COLO829 (cell line): ENCODE data around the gene SDR42E2.
A peak's percentile ranks its signal among the peaks of the same experiment; 100 is the strongest.
"Not testable (repeated sequence)": the region's sequence is repeated elsewhere in the genome, so short reads cannot be mapped to it uniquely, and the experiment has no call there.

Experiments
- DNase-seq: peaks from one replicate; pipeline ENCODE4 v3.0.0; 2012; ENCODE audit warnings: low spot score

SDR42E2 gene

DNA sequence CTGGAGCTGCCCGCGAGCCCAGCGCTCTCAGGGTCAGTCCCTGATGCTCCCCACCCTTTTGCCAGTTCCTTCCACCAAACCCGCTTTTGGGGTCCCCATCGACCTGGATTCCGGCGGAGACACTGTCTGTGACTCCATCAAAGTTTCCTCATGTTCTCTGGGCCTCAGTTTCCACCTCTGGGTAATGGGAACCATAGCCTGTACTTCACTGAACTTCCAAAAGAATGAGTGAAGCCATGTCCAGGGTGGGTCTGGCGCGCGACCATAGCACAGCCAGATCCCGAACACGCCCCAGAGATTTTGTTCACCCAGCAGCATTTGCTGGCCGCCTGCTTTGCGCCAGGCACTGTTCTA lies 327 bp downstream of the SDR42E2 start:
- DNase-seq, result no peak

DNA sequence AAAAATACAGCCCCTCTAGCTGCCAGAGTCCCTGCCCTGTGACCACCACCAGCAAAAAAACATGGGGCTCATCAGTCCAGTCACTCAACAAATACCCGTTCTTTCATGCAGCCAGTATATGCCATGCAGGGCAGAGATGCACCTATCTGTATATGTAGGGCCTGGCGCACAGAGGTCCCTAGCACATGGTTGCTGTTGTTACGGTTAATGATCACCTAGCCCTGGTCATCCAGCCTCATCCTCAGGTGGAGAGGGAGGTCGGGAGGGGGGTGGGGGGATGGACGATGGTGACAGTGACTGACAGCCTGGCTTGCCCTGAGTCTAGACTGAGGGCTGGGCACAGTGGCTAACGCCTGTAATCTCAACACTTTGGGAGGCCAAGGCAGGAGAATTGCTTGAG lies 1.5 kb downstream of the SDR42E2 start:
- no peak for DNase-seq

DNA sequence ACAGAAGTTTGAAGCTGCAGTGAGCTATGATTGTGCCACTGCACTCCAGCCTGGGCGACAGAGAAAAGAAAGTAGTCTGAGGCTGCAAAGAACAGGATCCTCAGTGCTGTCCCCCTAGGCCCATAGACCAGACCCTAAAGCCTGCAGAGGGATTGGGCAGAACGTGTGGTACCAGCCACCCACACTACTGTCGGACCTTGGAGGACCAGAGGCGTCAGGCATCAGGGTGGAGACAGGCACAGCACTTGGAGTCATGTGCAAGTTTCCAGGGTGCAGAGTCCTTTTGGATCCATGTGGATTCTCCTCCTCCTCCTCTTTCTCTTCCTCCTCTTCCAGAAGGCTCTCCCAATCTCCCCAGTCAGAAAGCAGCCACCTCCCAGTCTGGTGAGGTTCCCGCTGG lies 2.2 kb downstream of the SDR42E2 start:
- no peak for DNase-seq

DNA sequence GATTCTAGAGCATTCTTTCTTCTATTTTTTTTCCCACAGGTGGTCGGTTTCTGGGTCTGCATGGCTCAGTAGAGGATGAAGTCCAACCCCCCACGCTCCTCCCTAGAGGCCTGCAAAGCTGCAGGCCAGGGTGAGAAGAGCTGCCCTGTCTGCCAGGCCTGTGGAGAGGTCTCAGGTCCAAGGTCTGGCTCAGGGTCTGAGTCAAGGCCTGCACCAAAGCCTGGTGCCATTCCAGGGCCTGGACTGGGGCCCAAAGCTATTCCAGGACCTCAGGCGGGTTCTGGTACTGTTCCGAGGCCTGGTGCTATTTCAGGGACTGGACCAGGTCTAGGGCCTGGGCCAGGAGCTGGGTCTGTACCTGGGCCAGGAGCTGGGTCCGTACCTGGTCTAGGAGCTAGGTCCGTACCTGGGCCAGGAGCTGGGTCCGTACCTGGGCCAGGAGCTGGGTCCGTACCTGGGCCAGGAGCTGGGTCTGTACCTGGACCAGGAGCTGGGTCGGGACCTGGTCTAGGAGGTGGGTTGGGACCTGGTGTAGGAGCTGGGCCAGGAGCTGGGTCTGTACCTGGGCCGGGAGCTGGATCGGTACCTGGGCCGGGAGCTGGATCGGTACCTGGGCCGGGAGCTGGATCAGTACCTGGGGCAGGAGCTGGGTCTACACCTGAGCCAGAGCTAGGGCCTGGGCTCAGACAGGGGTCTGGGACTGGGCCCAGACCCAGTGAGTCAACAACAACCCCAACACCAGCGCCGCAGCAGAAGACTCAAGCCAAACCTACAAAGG lies 3.4 kb downstream of the SDR42E2 start:
- DNase-seq, result no peak

DNA sequence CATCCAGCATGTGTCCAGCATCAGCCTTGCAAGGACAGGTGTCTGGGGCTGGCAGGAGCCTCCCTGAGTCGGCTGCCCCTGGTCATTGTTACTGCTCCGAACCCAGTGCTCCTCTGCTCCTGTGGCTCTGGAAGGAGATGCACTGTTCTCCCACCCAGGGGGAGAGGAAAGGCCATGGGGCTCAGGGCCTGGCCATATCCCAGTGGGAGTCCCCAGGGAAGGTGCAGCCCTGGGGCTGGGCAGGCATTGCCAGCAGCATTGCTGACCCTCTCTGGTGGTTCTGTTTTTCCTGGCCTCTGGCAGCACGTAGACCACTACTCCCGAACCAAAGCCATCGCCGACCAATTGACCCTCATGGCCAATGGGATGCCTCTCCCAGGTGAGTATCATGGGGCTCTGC lies 9.6 kb downstream of the SDR42E2 start:
- no peak for DNase-seq

DNA sequence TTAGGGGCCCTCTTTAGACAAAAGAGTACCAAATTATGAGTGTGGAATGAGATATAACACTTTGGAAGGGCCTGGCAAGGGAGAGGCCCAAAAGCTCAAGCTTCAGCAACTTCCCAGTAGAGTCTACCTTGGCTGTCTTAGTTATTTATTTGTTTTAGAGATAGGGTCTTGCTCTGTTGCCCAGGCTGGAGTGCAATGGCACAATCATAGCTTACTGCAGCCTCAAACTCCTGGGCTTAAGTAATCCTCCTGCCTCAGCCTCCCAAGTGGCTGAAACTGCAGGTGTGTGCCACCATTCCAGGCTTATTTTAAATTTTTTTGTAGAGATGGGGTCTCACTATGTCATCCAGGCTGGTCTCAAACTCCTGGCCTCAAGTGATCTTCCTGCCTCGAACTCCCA lies 10.3 kb downstream of the SDR42E2 start:
- DNase-seq, result not testable (repeated sequence)

DNA sequence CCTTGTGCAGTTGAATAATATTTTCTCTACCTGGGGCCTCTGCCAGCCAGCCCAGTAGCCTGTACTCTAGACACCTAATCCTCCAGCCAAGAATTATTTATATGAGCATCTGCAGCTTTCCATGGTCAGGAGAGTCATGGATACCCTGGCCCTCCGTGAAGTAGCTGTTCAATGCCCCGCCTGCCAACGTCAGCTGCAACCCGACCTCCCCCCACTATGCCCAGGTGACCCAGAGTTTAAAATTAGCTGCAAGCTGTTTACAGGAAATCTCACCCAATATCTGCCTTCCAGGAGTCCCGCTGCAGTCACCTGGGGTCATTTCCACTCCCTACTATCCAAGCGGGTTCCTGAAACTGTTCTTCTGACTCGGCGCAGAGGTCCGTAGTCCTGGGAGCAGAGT lies 12.3 kb downstream of the SDR42E2 start:
- no peak for DNase-seq

DNA sequence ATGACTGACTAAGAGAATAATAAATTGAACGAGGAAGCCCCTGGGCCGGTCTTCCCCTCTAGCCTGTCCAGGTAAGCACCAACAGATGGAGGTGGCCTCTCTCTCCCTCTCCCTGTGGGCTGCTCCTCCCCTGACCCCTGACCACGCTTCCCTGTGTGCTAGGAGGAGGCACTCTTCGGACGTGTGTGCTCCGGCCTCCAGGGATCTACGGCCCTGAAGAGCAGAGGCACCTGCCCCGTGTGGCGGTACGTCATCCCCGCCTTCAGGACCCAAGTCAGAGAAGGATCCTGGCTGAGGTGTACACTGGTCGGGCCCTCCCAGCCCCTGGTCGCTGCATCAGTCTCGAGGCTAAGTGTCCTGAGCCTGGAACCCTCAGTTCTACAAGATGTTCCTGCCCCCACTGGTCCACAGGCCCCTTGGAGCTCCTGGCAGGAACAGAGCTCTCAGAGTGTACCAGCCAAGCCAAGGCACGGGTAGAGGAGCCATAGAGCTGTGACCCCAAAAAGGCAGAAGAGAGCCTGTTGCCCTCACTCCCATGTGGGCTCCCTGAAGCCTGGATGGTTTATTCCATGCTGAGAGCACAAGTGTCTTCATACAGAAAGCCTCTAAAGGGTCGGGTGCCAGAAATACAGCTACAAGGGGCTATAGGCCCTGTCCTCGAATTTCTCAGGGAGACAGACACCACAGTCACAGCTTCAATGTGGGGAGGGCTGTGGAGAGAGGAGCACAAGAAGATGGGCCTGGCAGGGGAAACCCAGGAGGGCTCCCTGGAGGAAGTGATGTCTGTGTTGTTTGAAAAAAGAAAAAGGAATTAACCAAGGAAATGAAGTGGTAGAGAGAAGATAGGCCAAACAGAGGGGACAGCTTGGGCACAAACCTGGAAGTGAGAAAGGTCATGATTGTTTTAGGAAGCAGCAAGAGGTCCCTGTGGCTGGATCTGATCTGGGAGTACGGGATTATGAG lies 15.9 kb downstream of the SDR42E2 start:
- no peak for DNase-seq

DNA sequence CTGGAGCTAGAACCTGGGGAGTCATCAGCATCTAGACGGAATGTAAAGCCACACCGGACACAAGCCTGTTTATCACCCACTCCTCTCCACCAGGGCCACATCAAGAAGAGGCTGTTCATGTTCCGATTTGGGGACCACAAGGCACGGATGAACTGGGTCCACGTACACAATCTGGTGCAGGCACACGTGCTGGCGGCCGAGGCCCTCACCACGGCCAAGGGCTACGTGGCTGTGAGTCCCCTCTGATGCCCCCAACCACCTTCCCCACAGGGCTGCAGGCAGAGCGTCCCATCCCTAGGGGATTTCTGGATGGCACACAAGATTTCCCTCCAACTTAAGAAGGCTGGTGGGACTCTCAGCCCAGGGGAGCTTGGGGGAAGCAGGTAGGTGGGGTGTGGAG lies 19.1 kb downstream of the SDR42E2 start:
- no peak for DNase-seq

DNA sequence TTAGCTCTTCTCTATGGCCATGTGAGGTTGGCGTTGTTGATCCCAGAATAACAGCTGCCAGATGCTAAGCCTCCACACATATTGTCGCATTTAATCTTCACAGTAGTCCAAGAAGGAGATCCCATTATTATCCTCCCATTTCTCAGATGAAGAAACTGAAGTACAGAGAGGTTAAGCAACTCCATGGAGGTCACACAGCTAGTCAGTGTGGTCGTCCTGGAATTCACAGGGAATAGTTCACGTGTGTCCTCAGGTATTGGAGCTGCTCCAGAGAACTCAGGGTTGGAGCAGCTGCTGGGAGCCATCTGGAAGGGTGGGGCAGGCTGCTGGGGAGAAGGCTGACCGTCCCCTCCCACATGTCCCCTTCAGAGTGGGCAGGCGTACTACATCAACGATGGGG lies 19.5 kb downstream of the SDR42E2 start:
- no peak for DNase-seq

DNA sequence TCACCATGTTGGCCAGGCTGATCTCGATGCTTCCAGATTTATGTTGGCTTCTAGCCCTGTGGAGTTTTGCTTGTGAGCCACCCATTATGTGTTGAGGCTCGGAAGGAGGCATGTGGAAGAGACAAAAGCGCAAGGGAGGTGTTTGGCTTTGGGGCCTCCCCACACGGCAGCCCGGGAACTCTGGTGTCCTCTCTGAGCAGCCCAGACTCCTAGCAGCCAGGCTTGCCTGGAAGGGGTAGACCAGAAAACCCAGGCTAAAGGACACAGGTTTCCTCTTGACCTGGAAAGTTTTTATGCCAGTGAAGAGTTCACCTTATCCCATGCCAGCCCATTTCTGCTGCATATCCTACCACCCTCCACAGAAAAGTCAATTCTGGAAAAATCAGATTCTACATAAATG lies 21.0 kb downstream of the SDR42E2 start:
- no peak for DNase-seq

DNA sequence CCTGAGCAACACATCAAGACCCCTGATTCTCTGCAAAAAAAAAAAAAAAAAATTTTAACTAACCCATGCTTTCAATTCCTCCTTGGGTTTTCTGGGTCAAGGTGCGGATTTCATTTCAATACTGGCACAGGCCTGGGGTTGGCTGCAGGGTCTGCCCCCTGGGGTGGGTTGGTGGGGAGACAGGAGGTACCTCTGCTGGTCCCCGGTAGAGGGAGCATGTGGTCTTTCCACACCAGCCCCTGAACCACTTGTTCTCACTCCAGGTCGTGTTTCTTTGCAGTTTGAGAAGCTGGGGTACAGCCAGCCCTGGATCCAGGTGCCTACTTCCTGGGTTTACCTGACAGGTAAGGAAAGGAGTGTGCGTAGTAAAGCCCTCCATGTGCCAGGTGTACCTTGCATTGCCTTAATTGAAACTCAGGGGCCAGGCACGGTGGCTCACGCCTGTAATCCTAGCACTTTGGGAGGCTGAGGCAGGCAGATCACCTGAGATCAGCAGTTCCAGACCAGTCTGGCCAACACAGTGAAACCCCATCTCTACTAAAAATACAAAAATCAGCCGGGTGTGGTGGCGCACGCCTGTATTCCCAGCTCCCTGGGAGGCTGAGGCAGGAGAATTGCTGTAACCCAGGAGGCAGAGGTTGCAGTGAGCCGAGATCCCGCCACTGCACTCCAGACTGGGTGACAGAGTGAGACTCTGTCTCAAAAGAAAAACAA lies 21.8 kb downstream of the SDR42E2 start:
- no peak for DNase-seq

DNA sequence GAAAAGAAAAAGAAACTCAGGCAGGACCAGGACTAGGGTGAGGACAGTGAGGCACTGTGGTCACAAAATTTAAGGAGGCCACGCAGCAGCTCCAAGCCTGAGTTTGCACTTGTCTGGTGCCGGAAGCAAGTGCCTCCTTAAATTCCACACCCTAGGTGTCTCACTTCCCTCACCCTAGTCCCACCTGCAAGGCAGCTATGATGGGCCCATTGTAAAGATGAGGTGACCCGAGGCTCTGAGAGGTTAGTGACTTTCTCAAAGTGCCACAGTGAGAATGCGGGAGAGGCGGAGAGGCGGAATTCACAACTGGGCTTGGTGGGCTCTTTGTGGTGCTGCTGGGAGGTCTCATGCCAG lies 22.3 kb downstream of the SDR42E2 start:
- DNase-seq, result no peak

DNA sequence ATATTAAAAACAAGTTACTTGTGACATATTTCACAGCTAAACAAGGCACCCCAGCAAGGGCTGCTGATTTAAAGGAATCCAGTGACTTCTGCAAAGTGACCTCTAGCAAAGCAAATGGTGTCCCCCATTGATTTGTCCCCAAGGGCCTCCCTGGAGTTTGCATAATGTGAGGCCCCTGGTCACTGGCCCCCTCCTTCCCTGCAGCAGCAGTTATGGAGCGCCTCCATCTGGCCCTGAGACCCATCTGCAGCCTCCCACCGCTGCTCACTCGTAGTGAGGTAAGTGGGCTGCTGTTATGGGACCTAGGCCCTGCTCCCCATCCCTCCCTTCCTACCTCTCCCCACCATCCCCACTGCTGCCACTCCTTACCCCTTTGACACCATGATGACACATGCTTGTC lies 24.2 kb downstream of the SDR42E2 start:
- no peak for DNase-seq

DNA sequence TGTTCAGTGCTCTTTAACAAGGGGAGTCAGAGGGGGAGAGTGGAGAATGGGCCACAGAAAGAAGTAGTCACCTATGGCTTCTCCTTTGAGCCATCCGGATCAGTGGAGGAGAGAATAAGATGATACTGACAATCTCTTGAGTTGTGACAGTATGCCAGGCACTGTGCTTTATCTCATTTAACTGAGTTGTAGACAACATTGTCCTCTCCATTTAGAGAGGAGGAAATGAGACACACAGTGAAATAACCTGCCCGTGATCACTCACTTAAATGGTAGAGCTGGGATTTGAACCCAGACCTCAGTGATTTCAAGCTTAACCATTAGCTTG lies 25.9 kb downstream of the SDR42E2 start:
- DNase-seq, result no peak

DNA sequence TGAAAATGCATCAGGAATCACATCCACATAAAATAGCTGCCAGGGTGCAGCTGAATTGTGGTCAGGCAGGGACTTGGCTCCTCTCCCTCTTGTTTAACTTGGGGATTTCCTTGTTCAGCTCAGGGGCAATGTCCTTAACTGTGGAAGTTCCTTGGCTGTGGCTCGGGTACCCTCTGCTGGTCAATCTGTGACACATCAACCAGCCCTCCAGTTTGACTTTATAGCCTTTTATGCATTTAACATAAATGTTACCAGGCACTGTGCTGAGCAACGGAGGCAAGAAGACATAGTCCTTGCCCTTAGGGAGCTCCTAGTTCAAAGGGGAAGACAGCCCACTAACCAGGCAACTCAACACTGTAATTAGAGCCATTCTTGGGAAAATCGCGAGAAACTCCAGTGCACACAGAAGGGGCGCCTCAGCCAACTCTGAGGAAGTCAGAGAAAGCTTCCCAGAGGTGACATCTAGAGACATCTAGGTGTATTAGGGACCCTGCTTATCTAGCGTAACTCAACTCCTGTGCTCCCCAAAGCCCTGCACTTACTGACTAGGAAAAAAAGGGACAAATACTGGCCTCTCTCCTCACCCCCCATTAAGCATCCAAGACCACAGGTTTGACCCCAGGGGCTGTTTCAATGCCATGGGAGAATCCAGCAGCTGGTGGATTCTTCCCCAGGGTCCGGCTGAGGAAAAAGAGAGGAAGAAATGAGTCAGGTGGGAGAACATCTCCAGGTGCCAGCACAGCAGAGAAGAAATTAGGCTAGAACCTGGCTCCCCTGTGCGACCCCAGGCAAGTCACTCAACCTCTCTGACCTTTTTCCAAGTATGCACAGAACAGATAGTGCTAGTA lies 26.5 kb downstream of the SDR42E2 start:
- peak; percentile 73 for DNase-seq

DNA sequence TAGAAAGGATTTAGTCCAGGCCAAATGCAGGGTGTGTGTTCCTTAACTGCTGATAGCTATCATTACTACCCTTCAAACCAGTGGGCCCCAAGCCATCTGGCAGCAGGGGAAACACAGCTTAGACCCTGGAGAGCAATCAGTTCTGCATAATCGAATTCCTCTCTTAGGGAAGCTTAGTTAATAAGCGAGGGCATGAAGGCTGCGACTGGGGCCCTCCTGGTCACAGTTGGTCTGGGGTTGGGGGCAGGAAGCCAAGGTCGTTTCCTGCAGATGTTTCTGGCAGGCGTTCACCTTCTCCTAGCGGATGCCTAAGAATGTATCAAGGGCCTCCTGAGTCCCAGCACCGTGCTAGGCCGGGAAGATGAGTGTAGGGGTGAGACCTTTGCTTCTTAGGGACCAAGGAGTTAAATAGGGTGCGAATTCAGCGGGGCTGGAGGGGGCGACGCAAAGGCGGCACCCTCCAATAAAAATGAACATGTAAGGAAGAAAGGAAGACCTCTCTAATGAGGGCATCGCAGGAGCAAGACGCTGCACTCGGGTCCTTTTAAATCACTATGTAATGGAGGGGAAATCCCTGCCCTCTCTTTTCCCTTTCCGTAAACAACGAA lies 27.3 kb downstream of the SDR42E2 start:
- DNase-seq, result no peak

DNA sequence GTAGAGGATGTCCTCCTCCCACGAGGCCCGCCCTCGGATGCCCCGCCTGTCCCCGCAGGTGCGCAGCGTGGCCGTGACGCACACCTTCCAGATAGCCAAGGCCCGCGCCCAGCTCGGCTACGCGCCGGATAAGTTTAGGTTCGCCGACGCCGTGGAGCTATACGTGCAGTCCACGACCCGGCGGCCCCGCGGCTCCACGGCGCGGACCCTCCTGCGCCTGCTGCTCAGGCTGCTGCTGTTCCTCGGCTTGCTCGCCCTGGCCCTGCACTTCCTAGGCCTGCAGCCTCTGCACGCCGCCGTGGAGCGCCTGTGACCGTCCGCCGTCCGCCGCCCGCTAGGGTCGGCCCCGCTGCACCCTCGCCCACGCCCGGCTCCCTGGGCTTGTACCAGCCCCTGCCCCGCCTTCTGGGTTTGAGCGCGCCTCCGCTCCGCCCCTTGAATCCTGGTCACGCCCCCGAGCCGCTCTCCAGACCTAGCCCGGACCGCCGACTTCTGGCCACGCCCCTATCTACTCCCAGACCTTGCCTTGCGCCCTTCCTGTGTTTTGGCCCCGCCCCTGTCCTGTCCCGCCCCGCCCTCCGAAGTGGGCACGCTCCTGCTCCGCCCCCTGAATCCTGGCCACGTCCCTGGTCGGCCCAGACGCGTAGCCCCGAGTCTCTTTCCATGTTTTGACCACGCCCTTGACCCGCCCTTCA lies 27.9 kb downstream of the SDR42E2 start:
- no peak for DNase-seq

DNA sequence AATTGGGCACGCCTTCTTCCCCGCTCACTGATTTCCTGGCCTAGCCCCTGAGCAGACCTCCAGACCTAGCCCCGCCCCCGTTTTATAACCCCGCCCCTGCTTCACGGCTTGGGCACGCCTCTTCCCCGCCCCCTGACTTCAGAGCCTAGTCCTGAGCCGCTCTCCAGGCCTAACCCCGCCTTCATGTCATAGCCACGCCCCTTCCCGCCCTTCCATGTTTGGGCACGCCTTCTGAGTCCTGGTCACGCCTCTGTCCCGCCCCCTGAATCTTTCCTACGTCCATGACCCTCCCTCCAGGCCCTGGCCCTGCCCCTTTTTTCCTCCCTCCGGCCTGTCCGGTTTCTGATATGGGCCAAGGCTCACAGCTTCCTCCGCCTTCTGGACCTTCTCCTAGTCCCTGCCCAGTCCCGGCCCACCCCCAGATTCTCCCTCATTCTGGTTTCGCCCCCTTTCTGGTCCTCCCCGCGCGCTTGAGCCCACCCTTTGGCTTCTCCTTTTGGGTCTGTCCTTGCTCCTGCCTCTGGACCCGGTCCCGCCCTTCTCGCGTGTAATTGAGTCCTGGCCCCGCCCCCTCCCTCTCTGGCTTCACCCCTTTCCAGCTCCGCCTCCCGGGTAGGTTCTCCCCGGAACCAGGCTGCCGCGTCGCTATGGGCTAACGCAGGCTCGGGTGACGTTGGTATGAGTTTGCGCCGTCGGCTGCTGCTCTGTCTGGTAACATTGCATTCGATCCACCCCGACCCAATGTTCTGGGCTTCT lies 28.6 kb downstream of the SDR42E2 start:
- DNase-seq, result peak; percentile 97
